Spleen (tissue), 7 donors: Measurements from ENCODE around the gene PTTG1.
A peak's percentile ranks its signal among the peaks of the same experiment; 100 is the strongest.

Experiments used
- CTCF ChIP-seq, 11 experiments: fragments of 200-600 bp in 7 of 11; fragments of 450-650 bp in 4 of 11; sonication (generic) in 4 of 11; IDR thresholded peaks in 8 of 11; conservative IDR thresholded peaks in 3 of 11; 1 replicate in 7 of 11; 2 replicates in 4 of 11; pipeline versions ENCODE4 v1.4.0 to v1.8.0; 2016 to 2021; ENCODE audit warnings: antibody characterized with exemption in 11 of 11, inconsistent platforms in 4 of 11, mild to moderate bottlenecking in 1 of 11
- POLR2AphosphoS5 ChIP-seq, 3 donors: sonication (generic); formaldehyde crosslinking; IDR thresholded peaks; one replicate each; pipeline ENCODE4 v1.5.1; 2017; ENCODE audit warnings: antibody characterized with exemption in 3 of 3
- donor health status: DM: no; HTN: no; CAD: no; lungs with moderate emphysema.
- donor health status: DM: no; HTN: no; CAD: no.
- donor health status: DM: no; HTN: no; CAD: no.

- no peak for TF ChIP-seq CTCF (IDR thresholded peaks at IDR 0.05 in 8 of 11, conservative IDR thresholded peaks at IDR 0.05 in 3 of 11)
- peak in 2 of 3 donors; percentile 15 to 57 for TF ChIP-seq POLR2AphosphoS5 (IDR thresholded peaks at IDR 0.05)
Observed at GRCh38 chr5:160434022-160434531, 12.4 kb downstream of the PTTG1 start.
